HEK293T (cell line): ENCODE results near the gene BMP2K.

Experiments used
- CTCF ChIA-PET: fragments of 350-600 bp; formaldehyde crosslinking; extraction: SDS; loops from one replicate; lab custom pipeline; 2021; ENCODE audit warnings: antibody characterized with exemption, inconsistent platforms; lab: Yijun Ruan, JAX
- POLR2A ChIA-PET: fragments of 350-600 bp; formaldehyde crosslinking; extraction: SDS; loops from one replicate; lab custom pipeline; 2020; ENCODE audit warnings: antibody characterized with exemption, inconsistent platforms; lab: Yijun Ruan, JAX
- DNase-seq: peaks from one replicate; pipeline ENCODE4 v3.0.0; 2012; ENCODE audit warnings: mixed read lengths; ENCODE audit errors: extremely low spot score
- ARNT ChIP-seq: fragments of 450-650 bp; IDR thresholded peaks from 2 replicates; pipeline ENCODE4 v1.6.1; 2017; ENCODE audit warnings: mild to moderate bottlenecking
- BHLHE40 ChIP-seq: fragments of 450-650 bp; IDR thresholded peaks from 2 replicates; pipeline ENCODE4 v1.6.1; 2016; ENCODE audit warnings: mild to moderate bottlenecking, moderate library complexity, borderline replicate concordance
- CTBP1 ChIP-seq: fragments of 450-650 bp; IDR thresholded peaks from 2 replicates; pipeline ENCODE4 v1.6.1; 2016; ENCODE audit warnings: borderline replicate concordance
- ELF4 ChIP-seq: fragments of 450-650 bp; IDR thresholded peaks from 2 replicates; pipeline ENCODE4 v1.6.1; 2017; ENCODE audit warnings: antibody characterized with exemption
- FOXA1 ChIP-seq: fragments of 450-650 bp; IDR thresholded peaks from 2 replicates; pipeline ENCODE4 v1.6.1; 2016; ENCODE audit warnings: mild to moderate bottlenecking
- FOXK2 ChIP-seq: fragments of 450-650 bp; IDR thresholded peaks from 2 replicates; pipeline ENCODE4 v1.6.1; 2016; ENCODE audit warnings: mild to moderate bottlenecking
- FOXM1 ChIP-seq: fragments of 450-650 bp; IDR thresholded peaks from 2 replicates; pipeline ENCODE4 v1.6.1; 2017; ENCODE audit warnings: mild to moderate bottlenecking, borderline replicate concordance
- HDGF ChIP-seq: fragments of 450-650 bp; IDR thresholded peaks from 2 replicates; pipeline ENCODE4 v1.6.1; 2017; ENCODE audit warnings: antibody characterized with exemption, borderline replicate concordance
- L3MBTL2 ChIP-seq: fragments of 450-650 bp; conservative IDR thresholded peaks from 2 replicates; pipeline ENCODE4 v1.6.1; 2016; ENCODE audit warnings: mild to moderate bottlenecking
- LEF1 ChIP-seq: fragments of 450-650 bp; IDR thresholded peaks from 2 replicates; pipeline ENCODE4 v1.6.1; 2017; ENCODE audit warnings: mild to moderate bottlenecking, borderline replicate concordance
- NFRKB ChIP-seq: fragments of 450-650 bp; IDR thresholded peaks from 2 replicates; pipeline ENCODE4 v1.6.1; 2016; ENCODE audit warnings: mild to moderate bottlenecking, moderate library complexity
- SP1 ChIP-seq: fragments of 450-650 bp; IDR thresholded peaks from 2 replicates; pipeline ENCODE4 v1.6.1; 2017
- SUZ12 ChIP-seq: fragments of 450-650 bp; IDR thresholded peaks from 2 replicates; pipeline ENCODE4 v1.6.1; 2016; ENCODE audit warnings: mild to moderate bottlenecking
- TARDBP ChIP-seq: fragments of 450-650 bp; IDR thresholded peaks from 2 replicates; pipeline ENCODE4 v1.6.1; 2016
- ZNF384 ChIP-seq: fragments of 450-650 bp; IDR thresholded peaks from 2 replicates; pipeline ENCODE4 v1.6.1; 2016
- TF ChIP-seq, protein P1 (sequence below): fragments of 450-650 bp; IDR thresholded peaks from 2 replicates; pipeline ENCODE4 v1.6.1; 2016

BMP2K gene

DNA sequence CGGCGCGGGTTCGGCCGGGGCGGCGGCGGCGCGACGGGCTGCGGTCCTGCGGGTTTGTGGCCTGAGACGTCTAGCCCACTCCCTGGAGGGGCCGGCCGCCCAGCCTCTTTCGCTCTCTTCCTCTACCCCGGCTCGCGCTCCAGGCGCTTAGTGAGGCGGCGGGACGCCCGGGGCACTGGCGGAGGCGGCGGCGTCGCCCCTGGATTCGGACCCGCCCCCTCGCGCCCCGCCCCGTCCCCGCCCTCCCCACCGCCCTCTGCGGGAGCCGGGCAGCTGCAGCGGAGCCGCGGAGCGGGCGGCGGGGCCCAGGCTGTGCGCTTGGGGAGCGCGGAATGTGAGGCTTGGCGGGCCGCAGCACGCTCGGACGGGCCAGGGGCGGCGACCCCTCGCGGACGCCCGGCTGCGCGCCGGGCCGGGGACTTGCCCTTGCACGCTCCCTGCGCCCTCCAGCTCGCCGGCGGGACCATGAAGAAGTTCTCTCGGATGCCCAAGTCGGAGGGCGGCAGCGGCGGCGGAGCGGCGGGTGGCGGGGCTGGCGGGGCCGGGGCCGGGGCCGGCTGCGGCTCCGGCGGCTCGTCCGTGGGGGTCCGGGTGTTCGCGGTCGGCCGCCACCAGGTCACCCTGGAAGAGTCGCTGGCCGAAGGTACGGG, at the start of gene BMP2K:
TSS of gene BMP2K (plus strand) at position 272 of the 650 bp plus-strand sequence. CDS start at position 466, 194 bp downstream.
- ChIA-PET CTCF (interaction anchor here (1.2 kb wide), 1 partner anchor 167 kb away, joined by 3 read pairs; no protein-coding TSS in a partner anchor), POLR2A (interaction anchor here (0.7 to 1.2 kb wide), 4 partner anchors 10 to 149 kb away, joined by 3 read pairs; no protein-coding TSS in a partner anchor)
- TF ChIP-seq, protein P1, sequence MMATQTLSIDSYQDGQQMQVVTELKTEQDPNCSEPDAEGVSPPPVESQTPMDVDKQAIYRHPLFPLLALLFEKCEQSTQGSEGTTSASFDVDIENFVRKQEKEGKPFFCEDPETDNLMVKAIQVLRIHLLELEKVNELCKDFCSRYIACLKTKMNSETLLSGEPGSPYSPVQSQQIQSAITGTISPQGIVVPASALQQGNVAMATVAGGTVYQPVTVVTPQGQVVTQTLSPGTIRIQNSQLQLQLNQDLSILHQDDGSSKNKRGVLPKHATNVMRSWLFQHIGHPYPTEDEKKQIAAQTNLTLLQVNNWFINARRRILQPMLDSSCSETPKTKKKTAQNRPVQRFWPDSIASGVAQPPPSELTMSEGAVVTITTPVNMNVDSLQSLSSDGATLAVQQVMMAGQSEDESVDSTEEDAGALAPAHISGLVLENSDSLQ = no peak
- TF ChIP-seq LEF1 (no peak), ARNT (no peak), HDGF (no peak), FOXM1 (peak; percentile 87), TARDBP (no peak), CTBP1 (no peak), ELF4 (no peak)
- DNase-seq = peak; percentile 82

DNA sequence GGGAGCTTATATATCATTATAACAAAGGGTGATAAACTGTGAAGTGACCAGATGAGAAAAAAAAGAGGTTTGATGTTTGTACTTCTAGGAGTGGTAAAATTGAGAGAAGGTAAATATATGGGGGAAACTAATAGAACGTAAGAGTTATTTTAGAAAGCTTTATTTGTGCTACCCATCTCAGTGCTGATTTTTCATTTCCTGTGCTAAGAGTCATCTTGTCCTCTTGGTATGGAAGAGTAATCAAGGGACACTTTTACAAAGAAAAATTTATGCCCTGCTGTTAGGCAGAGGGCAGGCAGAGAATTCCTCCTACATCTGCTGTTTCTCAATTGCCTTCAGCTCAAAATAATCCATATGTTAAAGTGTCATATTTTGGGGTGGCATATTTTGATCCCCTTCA, 49.6 kb upstream of the BMP2K start:
- CTCF ChIA-PET = no interaction called here
- POLR2A ChIA-PET = no interaction called here
- DNase-seq = no peak
- TF ChIP-seq FOXA1 = no peak
- TF ChIP-seq NFRKB = no peak
- no peak for TF ChIP-seq TARDBP
- no peak for TF ChIP-seq LEF1
- no peak for TF ChIP-seq FOXM1
- TF ChIP-seq SP1 = no peak
- TF ChIP-seq L3MBTL2 = no peak
- no peak for TF ChIP-seq ZNF384
- no peak for TF ChIP-seq BHLHE40
- no peak for TF ChIP-seq ARNT
- no peak for TF ChIP-seq FOXK2
- TF ChIP-seq SUZ12 = no peak
- no peak for TF ChIP-seq ELF4
- TF ChIP-seq, protein P1 = no peak

DNA sequence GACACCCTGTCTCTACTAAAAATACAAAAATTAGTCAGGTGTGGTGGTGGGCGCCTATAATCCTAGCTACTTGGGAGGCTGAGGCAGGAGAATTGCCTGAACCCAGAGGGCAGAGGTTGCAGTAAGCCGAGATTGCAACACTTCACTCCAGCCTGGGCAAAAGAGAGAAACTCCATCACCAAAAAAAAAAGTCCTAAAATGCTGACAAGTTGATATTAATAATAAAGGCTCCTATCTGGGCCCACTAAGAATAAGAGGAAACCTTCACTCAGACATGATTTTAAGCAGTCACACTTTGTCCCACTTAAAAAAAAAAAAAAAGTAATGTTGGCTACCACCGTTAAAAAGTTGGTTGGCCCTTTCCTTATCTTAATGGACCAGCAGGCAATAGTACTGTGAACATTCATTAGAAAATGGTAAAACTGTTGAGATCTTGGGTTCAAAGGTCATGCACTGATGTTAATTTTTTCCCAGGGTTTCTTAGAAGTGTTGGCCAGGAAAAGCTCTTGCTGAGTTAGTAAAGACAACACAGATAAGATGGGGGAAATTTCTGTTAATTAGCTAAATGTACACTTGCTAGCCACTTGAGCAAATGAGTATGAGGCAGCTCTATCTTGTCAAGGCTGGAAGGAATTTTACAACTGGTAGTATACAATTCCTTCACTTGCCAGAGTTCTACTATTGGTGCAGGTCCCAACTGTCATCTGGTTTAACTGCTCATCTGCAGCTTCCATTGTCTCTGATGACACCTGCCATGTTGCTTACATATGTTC, 43.6 kb upstream of the BMP2K start:
- POLR2A ChIA-PET = interaction anchor here (0.8 kb wide), 1 partner anchor 44 kb away, joined by 3 read pairs; the partner anchor contains the start of gene BMP2K
- TF ChIP-seq L3MBTL2 (no peak), ZNF384 (no peak), LEF1 (no peak), FOXM1 (no peak), TARDBP (no peak), CTBP1 (no peak), SP1 (no peak), BHLHE40 (no peak), ELF4 (no peak), HDGF (no peak), FOXA1 (no peak), SUZ12 (no peak), ARNT (no peak), NFRKB (no peak)
- TF ChIP-seq, protein P1 = no peak
- CTCF ChIA-PET = no interaction called here
- DNase-seq = no peak

DNA sequence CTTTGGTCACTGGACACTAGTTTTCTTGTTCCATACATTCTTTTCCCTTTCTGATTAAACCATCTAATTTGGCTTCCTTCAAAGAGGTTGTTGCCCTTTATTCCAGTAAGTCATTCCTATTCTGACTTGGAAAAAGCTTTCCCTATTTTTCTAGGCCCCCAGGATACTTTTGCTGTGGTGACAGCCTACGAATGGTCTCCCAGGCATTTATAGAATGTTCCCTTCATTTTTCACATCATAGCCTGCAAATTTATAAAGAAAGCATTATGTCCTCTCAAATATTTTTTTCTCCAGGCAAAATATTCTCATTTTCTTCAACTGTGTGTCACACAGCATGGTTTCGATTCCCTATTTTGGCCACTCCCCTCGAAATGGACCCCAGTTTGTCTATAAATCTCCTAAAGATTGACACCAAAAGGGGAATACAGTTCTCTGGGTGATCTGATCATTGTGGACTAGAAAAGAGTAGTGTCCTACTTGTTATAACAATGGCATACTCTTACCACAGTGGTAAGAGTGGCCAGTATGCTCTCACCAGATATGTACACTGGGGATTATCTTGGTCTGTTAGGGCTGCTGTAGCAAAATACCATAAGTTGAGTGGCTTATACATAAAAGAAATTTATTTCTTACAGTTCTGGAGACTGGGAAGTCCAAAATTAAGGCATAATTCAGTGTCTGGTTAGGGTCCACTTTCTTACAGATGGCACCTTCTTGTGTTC, 41.5 kb upstream of the BMP2K start:
- TF ChIP-seq FOXA1 (no peak), ELF4 (no peak)
- no peak for DNase-seq
- ChIA-PET POLR2A (no interaction called here), CTCF (no interaction called here)

DNA sequence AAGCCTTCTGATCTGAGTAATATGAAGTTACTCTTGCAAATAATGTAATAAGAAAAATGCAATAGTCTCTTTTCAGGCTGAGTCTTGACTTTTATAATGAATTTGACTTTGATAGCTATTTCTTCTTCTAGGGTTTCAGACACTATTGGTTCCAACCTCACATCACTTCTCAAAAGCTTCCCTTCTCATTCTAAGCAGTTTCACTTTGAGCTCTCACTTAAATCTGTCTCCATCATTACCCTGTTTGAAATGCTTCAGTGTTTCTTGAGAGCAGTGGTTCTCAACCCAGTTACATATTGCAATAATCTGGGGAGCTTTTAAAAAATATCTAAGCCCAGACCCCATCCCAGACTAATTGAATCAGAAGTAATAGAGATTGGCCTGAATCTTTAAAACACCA, 40.5 kb upstream of the BMP2K start:
- CTCF ChIA-PET = no interaction called here
- DNase-seq = no peak
- POLR2A ChIA-PET = no interaction called here
- TF ChIP-seq ZNF384 (no peak), HDGF (no peak), L3MBTL2 (no peak), LEF1 (no peak), FOXA1 (no peak), ARNT (no peak), FOXK2 (no peak), ELF4 (no peak), TARDBP (no peak), BHLHE40 (no peak), SUZ12 (no peak), NFRKB (no peak), SP1 (no peak), FOXM1 (no peak), CTBP1 (no peak)
- TF ChIP-seq, protein P1 = no peak
